ENCODE results near the gene SMG5. TPM values are rescaled to one million over a fixed set of nuclear protein-coding genes. Genes with fewer than 3 reads are reported as not detected.

The SMG5 gene
- 38.3 TPM for total RNA-seq

DNA sequence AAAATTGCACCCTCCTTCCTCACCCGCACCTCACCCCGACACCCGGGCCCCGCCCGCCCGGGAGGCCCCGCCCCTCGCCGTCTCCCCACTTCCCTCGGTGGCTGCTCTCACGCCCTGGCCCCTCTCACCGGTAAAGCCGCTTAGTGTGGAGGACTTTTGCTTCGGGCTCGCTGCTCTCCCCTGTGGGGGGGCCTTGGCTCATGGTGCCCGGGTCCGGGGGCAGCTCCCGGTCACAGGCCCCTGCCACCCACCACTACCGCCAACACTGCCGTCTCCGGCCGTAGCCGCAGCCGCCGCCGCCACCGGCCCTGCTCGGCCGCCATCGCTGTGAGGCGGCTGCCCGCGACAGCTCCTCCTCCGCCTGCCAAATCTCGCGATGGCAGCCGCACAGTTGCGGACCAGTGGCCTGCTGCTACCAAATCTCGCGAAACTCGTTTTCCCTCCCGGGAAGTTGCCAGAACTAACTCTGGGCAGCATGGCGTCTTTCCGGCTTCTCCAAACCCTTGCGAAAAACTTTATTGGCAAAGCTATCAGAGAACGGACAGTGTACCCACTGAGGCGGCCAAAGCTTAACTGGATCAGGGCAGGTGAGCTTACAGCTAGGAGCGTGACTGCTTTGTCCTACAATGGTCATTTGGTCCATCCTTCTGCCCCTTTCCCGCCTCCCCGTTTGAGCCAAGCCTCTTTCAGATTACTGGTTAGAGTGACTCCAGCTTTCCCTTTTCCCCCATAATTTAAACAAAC lies at the start of gene SMG5:
Gene SMG5 (minus strand): TSS at position 347 of the 744 bp plus-strand sequence. CDS start 145 bp downstream, at position 202.

DNA sequence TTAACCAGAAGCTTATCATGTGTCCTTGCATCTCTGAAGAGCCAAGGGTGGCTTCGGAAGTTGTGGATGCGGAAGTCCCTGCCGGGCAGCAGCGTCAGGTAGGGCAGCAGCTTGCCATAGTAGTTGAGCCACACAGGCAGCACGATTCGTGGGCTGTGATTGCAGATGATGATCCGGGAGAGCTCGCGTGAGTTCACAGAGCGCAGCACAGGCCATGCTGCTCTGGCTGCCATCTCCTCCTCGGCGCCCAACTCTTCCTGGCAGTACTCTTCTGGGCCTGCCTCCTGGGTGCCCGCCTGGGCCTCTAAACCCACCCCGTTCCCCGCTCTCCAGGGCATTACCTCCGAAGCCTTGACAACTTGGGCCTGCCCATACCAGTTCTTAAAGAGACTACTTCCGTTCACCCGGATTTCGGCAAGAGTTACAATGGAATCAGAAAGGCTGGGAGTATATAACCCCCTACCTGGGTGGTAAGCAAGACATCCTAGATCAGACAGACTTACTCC lies 16.3 kb upstream of the SMG5 start, which contains the start of gene VHLL:
Gene VHLL (minus strand): TSS at position 456 of the 506 bp plus-strand sequence. CDS start 118 bp downstream, at position 338.

DNA sequence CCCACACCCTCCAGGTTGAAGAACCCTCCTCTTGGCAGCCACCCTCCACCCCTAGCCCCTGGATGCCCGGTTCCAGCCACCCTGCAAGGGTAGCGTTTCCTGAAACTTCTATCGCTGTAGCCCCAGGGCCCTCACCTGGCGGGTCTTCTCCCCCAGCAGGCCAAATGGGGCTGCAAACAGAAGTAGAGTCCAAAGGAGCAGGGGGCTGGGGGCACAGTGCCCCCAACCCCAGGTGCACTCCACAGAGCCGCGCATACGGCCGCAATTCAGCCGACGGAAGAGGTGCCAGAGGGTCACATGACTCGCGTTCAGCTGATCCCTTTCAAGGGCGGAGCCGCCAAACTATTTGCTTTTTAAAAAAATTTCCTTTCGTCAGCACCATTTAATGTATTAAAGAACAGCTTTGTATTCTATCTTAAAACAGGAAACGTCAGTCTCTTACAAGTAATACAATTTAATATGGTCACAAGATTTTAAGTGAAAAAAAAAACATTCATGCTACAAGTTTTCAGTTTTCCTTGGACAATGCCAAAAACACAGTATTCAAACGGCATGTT lies 12.8 kb upstream of the SMG5 start, which contains the start of gene GLMP:
Gene GLMP (minus strand): TSS at position 289 of the 557 bp plus-strand sequence. CDS start 34 bp downstream, at position 255.

GRCh38 chr1:156284112-156284511 lies 1.5 kb upstream of the SMG5 start, which contains the start of gene TMEM79:
Gene TMEM79, plus strand, starts transcription at chr1:156284325. Its CDS starts 902 bp downstream, at chr1:156285227.

DNA sequence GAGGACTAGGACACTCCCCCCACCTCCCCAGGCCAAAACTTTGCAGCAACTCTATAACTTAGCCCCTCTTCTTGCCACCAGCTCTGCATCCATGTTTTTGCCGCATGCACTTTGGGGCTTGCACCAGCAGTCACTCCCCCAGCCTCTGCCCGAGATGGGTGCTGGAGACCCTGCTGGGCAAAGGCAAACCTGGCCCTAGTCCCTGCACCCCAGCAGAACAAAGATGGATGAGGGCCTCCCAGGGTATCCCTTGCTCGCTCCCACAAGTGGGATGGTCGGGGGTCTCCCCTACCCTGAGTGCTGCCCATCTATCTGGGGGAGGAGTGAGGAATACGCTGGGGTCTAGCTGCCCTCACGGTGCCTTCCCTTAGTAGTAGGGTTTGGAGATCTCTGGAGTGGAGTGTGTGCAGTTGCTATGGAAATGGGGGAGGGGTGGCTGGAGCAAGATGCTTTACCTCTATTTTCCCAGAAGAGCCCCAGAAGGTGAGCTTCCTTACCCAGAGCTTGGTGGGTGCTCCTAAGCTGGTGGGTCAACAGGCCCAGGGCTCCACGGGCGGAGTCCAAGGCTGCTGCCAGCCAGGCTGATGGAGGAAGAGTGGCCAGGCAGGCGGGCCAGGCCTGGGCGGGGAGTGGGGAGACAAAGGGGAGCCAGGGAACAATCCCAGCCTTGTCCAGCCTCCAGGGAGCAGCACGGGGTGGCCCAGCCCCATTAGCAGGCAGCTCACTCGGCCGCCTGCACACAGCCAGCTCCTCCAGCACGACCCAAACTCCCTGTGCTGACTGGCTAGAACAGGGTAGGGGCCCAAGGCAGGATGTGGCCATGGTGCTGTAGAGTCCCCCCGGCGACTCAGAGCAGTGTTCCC lies 34.9 kb downstream of the SMG5 start, which contains the start of gene PAQR6:
Gene PAQR6 (minus strand): TSS at position 597 of the 863 bp plus-strand sequence. CDS start 1,325 bp downstream, outside the sequence.

GRCh38 chr1:156241926-156242325 lies 40.7 kb downstream of the SMG5 start, which contains the start of gene BGLAP:
Gene BGLAP, plus strand, starts transcription at chr1:156242184. Its CDS starts 48 bp downstream, at chr1:156242232.

GRCh38 chr1:156212833-156213643 lies 69.6 kb downstream of the SMG5 start, which contains the start of gene PMF1:
Gene PMF1, plus strand, starts transcription at chr1:156213007. Its CDS starts 9 bp downstream, at chr1:156213016.

Other genes starting within 250 kb of the SMG5 start
- 30.9 TPM for gene UBQLN4, start 229.0 kb downstream of the SMG5 start, total RNA-seq
- 55.8 TPM for gene LAMTOR2, start 228.0 kb downstream of the SMG5 start, total RNA-seq
- not detected for gene RAB25, start 221.7 kb downstream of the SMG5 start, total RNA-seq
- 33.4 TPM for gene MEX3A, start 200.4 kb downstream of the SMG5 start, total RNA-seq
- 29.5 TPM for gene LMNA, start 168.1 kb downstream of the SMG5 start, total RNA-seq
- gene SEMA4A, start 129.2 kb downstream of the SMG5 start, total RNA-seq, result 23.3 TPM
- 14.8 TPM for gene SLC25A44, start 88.7 kb downstream of the SMG5 start, total RNA-seq
- gene PMF1, start 69.8 kb downstream of the SMG5 start, total RNA-seq, result 33.7 TPM
- gene BGLAP, start 40.6 kb downstream of the SMG5 start, total RNA-seq, result not detected
- 25.6 TPM for gene PAQR6, start 34.8 kb downstream of the SMG5 start, total RNA-seq
- gene TMEM79, start 1.5 kb upstream of the SMG5 start, total RNA-seq, result 2.1 TPM
- 11.5 TPM for gene GLMP, start 12.9 kb upstream of the SMG5 start, total RNA-seq
- 0.69 TPM for gene VHLL, start 16.5 kb upstream of the SMG5 start, total RNA-seq
- 279 TPM for gene CCT3, start 55.5 kb upstream of the SMG5 start, total RNA-seq
- gene TSACC, start 55.7 kb upstream of the SMG5 start, total RNA-seq, result not detected
- not detected for gene RHBG, start 86.4 kb upstream of the SMG5 start, total RNA-seq
- gene MEF2D, start 217.9 kb upstream of the SMG5 start, total RNA-seq, result 7.6 TPM